ENCODE data around the gene LGSN. TPM values are rescaled to one million over a fixed set of nuclear protein-coding genes. Genes with fewer than 3 reads are reported as not detected.

Gene LGSN
- polyA plus RNA-seq, 2 of the 4 experiments (the other 2 are of a cell fraction): 11.2 to 39.2 TPM

DNA sequence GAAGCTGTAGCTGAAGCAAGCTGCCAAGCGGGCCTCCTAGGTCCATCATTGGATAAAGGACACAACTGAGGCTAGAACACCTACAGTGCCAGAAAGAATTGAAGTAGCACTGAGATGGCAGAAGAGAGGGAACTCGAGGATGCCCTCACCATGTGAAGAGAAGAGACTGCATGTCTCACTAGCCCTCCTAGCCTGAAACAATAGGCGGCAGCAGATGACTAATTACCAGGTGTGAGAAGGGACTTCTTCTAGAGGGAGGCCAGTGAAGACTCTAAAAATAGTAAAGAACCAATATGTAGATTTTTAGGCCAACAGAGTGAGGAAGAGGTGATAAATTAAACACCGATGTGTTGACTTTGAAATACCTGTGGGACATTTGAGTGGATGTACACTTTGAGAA, 50.3 kb downstream of the LGSN start:
- POLR2A ChIA-PET: no interaction called here
- no peak for ATAC-seq
- Histone ChIP-seq H3K4me1 (no peaks in the 10 kb centered on the region), H3K4me3 (no peak overlapping the region), H3K27ac (no peak overlapping the region), H3K4me2 (no peak overlapping the region), H3K9me3 (no peaks in the 10 kb centered on the region)
- no peak for FAIRE-seq
- TF ChIP-seq KDM5A (IDR thresholded peaks at IDR 0.05) (no peak), TFCP2L1 (CRISPR knock-in tag; IDR thresholded peaks at IDR 0.05) (no peak), ZSCAN20 (CRISPR knock-in tag; IDR thresholded peaks at IDR 0.05) (no peak), CBX8 (IDR thresholded peaks at IDR 0.05) (no peak), KDM1A (IDR thresholded peaks at IDR 0.05; ENCODE audit: low read depth) (no peak), ATOH8 (CRISPR knock-in tag; IDR thresholded peaks at IDR 0.05; ENCODE audit: low read depth) (no peak), ZNF302 (CRISPR knock-in tag; IDR thresholded peaks at IDR 0.05) (no peak), JUN (IDR thresholded peaks at IDR 0.05) (no peak)
- CTCF ChIA-PET: no interaction called here
- 60% methylated on average over 4 of the region's 4 CpGs for WGBS (ENCODE audit: missing lambda C conversion rate)
- DNase-seq (ENCODE audit: low read depth in 1 of 2, low spot score in 1 of 2): no peak

GRCh38 chr6:63268574-63268973, 51.2 kb downstream of the LGSN start:
- DNase-seq (ENCODE audit: low read depth in 1 of 2, low spot score in 1 of 2) (no peak), ATAC-seq (no peak), FAIRE-seq (no peak)
- ChIA-PET CTCF (interaction anchor here (1.5 kb wide), 1 partner anchor 9 kb away, joined by 3 read pairs; no protein-coding TSS in a partner anchor), POLR2A (no interaction called here)
- H3K4me3 ChIP-seq: no peak overlapping the region
- TF ChIP-seq TFCP2L1 (CRISPR knock-in tag; IDR thresholded peaks at IDR 0.05) (no peak), EP300 (IDR thresholded peaks at IDR 0.05) (no peak), E2F6 (IDR thresholded peaks at IDR 0.05; ENCODE audit: borderline replicate concordance, low read depth) (no peak), MAFK (IDR thresholded peaks at IDR 0.05; ENCODE audit: partially characterized antibody) (no peak)
- no peaks in the 10 kb centered on the region for H3K9me3 ChIP-seq
- H3K4me1 ChIP-seq: no peaks in the 10 kb centered on the region
- WGBS (ENCODE audit: missing lambda C conversion rate): 57% methylated on average over 2 of the region's 2 CpGs
- H3K27ac ChIP-seq: no peak overlapping the region
- H3K4me2 ChIP-seq: no peak overlapping the region

GRCh38 chr6:63267828-63268227, 52.0 kb downstream of the LGSN start:
- Histone ChIP-seq H3K4me3 (no peak overlapping the region), H3K4me2 (no peak overlapping the region), H3K4me1 (no peaks in the 10 kb centered on the region), H3K9me3 (no peaks in the 10 kb centered on the region), H3K27ac (no peak overlapping the region)
- DNase-seq (ENCODE audit: low read depth in 1 of 2, low spot score in 1 of 2) (no peak), ATAC-seq (no peak), FAIRE-seq (no peak)
- WGBS (ENCODE audit: missing lambda C conversion rate): 29% methylated on average over 1 of the region's 1 CpG
- TF ChIP-seq TP53 (CRISPR knock-in tag; IDR thresholded peaks at IDR 0.05): no peak
- TF ChIP-seq, protein P1, sequence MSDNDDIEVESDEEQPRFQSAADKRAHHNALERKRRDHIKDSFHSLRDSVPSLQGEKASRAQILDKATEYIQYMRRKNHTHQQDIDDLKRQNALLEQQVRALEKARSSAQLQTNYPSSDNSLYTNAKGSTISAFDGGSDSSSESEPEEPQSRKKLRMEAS (IDR thresholded peaks at IDR 0.05): no peak
- no peak for TF ChIP-seq ZSCAN20 (CRISPR knock-in tag; IDR thresholded peaks at IDR 0.05)
- TF ChIP-seq SMC3 (IDR thresholded peaks at IDR 0.05): no peak
- no peak for TF ChIP-seq JUN (IDR thresholded peaks at IDR 0.05)
- no peak for TF ChIP-seq FOXS1 (CRISPR knock-in tag; IDR thresholded peaks at IDR 0.05)
- no peak for TF ChIP-seq TFCP2L1 (CRISPR knock-in tag; IDR thresholded peaks at IDR 0.05)
- no peak for TF ChIP-seq MYC (IDR thresholded peaks at IDR 0.05; ENCODE audit: borderline replicate concordance, low read length)
- TF ChIP-seq ZC3H11A (IDR thresholded peaks at IDR 0.05): no peak
- no peak for TF ChIP-seq EHMT2 (IDR thresholded peaks at IDR 0.05; ENCODE audit: low read depth)
- no peak for TF ChIP-seq NPAS2 (CRISPR knock-in tag; IDR thresholded peaks at IDR 0.05; ENCODE audit: borderline replicate concordance)
- no peak for TF ChIP-seq GATA3 (IDR thresholded peaks at IDR 0.05; ENCODE audit: borderline replicate concordance)
- TF ChIP-seq ATOH8 (CRISPR knock-in tag; IDR thresholded peaks at IDR 0.05; ENCODE audit: low read depth): no peak
- TF ChIP-seq, protein P2, sequence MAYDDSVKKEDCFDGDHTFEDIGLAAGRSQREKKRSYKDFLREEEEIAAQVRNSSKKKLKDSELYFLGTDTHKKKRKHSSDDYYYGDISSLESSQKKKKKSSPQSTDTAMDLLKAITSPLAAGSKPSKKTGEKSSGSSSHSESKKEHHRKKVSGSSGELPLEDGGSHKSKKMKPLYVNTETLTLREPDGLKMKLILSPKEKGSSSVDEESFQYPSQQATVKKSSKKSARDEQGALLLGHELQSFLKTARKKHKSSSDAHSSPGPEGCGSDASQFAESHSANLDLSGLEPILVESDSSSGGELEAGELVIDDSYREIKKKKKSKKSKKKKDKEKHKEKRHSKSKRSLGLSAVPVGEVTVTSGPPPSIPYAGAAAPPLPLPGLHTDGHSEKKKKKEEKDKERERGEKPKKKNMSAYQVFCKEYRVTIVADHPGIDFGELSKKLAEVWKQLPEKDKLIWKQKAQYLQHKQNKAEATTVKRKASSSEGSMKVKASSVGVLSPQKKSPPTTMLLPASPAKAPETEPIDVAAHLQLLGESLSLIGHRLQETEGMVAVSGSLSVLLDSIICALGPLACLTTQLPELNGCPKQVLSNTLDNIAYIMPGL (CRISPR knock-in tag; IDR thresholded peaks at IDR 0.05; ENCODE audit: borderline replicate concordance): no peak
- TF ChIP-seq KDM1A (IDR thresholded peaks at IDR 0.05; ENCODE audit: low read depth): no peak
- ChIA-PET CTCF (interaction anchor here (1.5 kb wide), 1 partner anchor 10 kb away, joined by 3 read pairs; no protein-coding TSS in a partner anchor), POLR2A (no interaction called here)
